DOHH2 (cell line): ENCODE data around the gene ME3.

Experiments
- EZH2phosphoT487 ChIP-seq: fragments of 200-600 bp; sonication (generic); IDR thresholded peaks from 2 replicates; pipeline ENCODE4 v1.6.1; 2017; ENCODE audit warnings: borderline replicate concordance, mild to moderate bottlenecking, antibody characterized with exemption, low read length, moderate library complexity, mixed read lengths
- TF ChIP-seq, protein P1 (sequence below): fragments of 200-600 bp; sonication (generic); IDR thresholded peaks from one replicate; pipeline ENCODE4 v1.5.1; 2014; ENCODE audit warnings: antibody characterized with exemption, mild to moderate bottlenecking, low read depth, low read length; ENCODE audit not compliant: poor library complexity, severe bottlenecking

- TF ChIP-seq, protein P1, sequence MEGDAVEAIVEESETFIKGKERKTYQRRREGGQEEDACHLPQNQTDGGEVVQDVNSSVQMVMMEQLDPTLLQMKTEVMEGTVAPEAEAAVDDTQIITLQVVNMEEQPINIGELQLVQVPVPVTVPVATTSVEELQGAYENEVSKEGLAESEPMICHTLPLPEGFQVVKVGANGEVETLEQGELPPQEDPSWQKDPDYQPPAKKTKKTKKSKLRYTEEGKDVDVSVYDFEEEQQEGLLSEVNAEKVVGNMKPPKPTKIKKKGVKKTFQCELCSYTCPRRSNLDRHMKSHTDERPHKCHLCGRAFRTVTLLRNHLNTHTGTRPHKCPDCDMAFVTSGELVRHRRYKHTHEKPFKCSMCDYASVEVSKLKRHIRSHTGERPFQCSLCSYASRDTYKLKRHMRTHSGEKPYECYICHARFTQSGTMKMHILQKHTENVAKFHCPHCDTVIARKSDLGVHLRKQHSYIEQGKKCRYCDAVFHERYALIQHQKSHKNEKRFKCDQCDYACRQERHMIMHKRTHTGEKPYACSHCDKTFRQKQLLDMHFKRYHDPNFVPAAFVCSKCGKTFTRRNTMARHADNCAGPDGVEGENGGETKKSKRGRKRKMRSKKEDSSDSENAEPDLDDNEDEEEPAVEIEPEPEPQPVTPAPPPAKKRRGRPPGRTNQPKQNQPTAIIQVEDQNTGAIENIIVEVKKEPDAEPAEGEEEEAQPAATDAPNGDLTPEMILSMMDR: no peak
- no peak for TF ChIP-seq EZH2phosphoT487
These were observed 28.1 kb downstream of the ME3 start for GRCh38 chr11:86644291-86644690.
